Sciatic nerve (tissue), 2 donors: Measurements from ENCODE around the gene FPGT. TPM values are rescaled to one million over a fixed set of nuclear protein-coding genes. Genes with fewer than 3 reads are reported as not detected.
"Not testable (repeated sequence)": the region's sequence is repeated elsewhere in the genome, so short reads cannot be mapped to it uniquely, and the experiment has no call there.

Experiments used
- ATAC-seq: fragments of 200-7000 bp; cut with Tn5 transposase; one replicate; pipeline ENCODE4 v1.9.1; 2020; ENCODE audit warnings: mild to moderate bottlenecking, moderate library complexity
- DNase-seq: peaks from one replicate; pipeline ENCODE4 v3.0.0-alpha.2; 2020; ENCODE audit warnings: low spot score
- intact Hi-C: fragments of 100-400 bp; cut with DNase I; formaldehyde crosslinking; loops from one replicate; pipeline ENCODE4 v1.14.2; 2022
- total RNA-seq: library from RNA; stranded (reverse); fragmentation: NEBNext Ultra II Directional; extraction: Animal tissue kit (Norgen Biotek cat#: 25700); gene quantifications from one replicate; pipeline ENCODE4 v1.2.1, GENCODE V29; 2021
- donor health status: DM: no; HTN: no; CAD: no.
- donor health status: DM: no; HTN: no; CAD: no.

FPGT gene
- total RNA-seq, 1 donor from 2014 or later, result 23.1 TPM

- DNase-seq (no peak), ATAC-seq (no peak)
- intact Hi-C loops, result no loop called here
Observed at GRCh38 chr1:74247881-74248528, 50.0 kb downstream of the FPGT start.

GRCh38 chr1:74253243-74253824 is 55.3 kb downstream of the FPGT start:
- intact Hi-C loops, DNase-seq, ATAC-seq: not testable (repeated sequence)

Other genes with a start within 250 kb of the FPGT start
- 0.49 TPM for gene LRRIQ3, start 66 bp upstream of the FPGT start, total RNA-seq
- 9.6 TPM for gene TNNI3K, start 37.1 kb downstream of the FPGT start, total RNA-seq